ENCODE data around the gene SYT6. TPM values are rescaled to one million over a fixed set of nuclear protein-coding genes. Genes with fewer than 3 reads are reported as not detected.

The SYT6 gene
- polyA plus RNA-seq, 3 donors, result 0.01 TPM; not detected in 2

GRCh38 chr1:114135786-114136185 is 17.9 kb downstream of the SYT6 start:
- Histone ChIP-seq H3K36me3 (replicated peaks in 1 of 2; ENCODE audit: control insufficient read depth in 1 of 2, insufficient read depth in 2 of 2, low read length in 2 of 2) (no peaks in the 10 kb centered on the region), H3K27me3 (ENCODE audit: control insufficient read depth in 2 of 2, insufficient read depth in 2 of 2, low read length in 2 of 2) (no peaks in the 10 kb centered on the region), H4K20me1 (ENCODE audit: insufficient read depth, low read length) (no peaks in the 10 kb centered on the region), H3K9ac (ENCODE audit: insufficient read depth, low read length, poor library complexity, severe bottlenecking) (no peak overlapping the region), H3K79me2 (ENCODE audit: insufficient read depth, low read length) (no peaks in the 10 kb centered on the region), H3K4me2 (replicated peaks; ENCODE audit: extremely low read depth, low read length, poor library complexity, severe bottlenecking) (no peak overlapping the region), H3K4me1 (ENCODE audit: control insufficient read depth in 1 of 2, insufficient read depth in 2 of 2, low read length in 2 of 2) (peaks cover 13 to 16% of the 10 kb centered on the region in 2 donors), H3K27ac (ENCODE audit: low read depth in 1 of 2, low read length in 2 of 2) (no peak overlapping the region), H3K9me3 (replicated peaks in 1 of 2; ENCODE audit: control insufficient read depth in 1 of 2, insufficient read depth in 1 of 2, low read length in 2 of 2) (no peaks in the 10 kb centered on the region), H3K4me3 (replicated peaks in 1 of 3; ENCODE audit: low read depth in 2 of 3, low read length in 3 of 3) (no peak overlapping the region), H2AFZ (ENCODE audit: insufficient read depth, low read depth, low read length, poor library complexity, severe bottlenecking) (no peak overlapping the region)
- H3K27ac Mint-ChIP-seq, result no peak overlapping the region
- no peak for DNase-seq
- 94% methylated on average over 5 of the region's 7 CpGs for WGBS (ENCODE audit: insufficient coverage)
- peaks cover 0 to 2% (median 0%) of the 10 kb centered on the region in 7 donors for H3K9me3 Mint-ChIP-seq
- H3K36me3 Mint-ChIP-seq, result peaks cover 0 to 3% of the 10 kb centered on the region in 2 donors
- TF ChIP-seq, protein P1, sequence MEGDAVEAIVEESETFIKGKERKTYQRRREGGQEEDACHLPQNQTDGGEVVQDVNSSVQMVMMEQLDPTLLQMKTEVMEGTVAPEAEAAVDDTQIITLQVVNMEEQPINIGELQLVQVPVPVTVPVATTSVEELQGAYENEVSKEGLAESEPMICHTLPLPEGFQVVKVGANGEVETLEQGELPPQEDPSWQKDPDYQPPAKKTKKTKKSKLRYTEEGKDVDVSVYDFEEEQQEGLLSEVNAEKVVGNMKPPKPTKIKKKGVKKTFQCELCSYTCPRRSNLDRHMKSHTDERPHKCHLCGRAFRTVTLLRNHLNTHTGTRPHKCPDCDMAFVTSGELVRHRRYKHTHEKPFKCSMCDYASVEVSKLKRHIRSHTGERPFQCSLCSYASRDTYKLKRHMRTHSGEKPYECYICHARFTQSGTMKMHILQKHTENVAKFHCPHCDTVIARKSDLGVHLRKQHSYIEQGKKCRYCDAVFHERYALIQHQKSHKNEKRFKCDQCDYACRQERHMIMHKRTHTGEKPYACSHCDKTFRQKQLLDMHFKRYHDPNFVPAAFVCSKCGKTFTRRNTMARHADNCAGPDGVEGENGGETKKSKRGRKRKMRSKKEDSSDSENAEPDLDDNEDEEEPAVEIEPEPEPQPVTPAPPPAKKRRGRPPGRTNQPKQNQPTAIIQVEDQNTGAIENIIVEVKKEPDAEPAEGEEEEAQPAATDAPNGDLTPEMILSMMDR (IDR thresholded peaks at IDR 0.05), result no peak
- peaks cover 23% of the 10 kb centered on the region for H3K4me1 Mint-ChIP-seq
- peaks cover 1 to 5% (median 1%) of the 10 kb centered on the region in 3 donors for H3K27me3 Mint-ChIP-seq (ENCODE audit: low read depth in 3 of 3)
- H3K4me3 Mint-ChIP-seq, result no peak overlapping the region
- intact Hi-C loops (cut with micrococcal nuclease), result no loop called here

- Histone ChIP-seq H3K9ac (ENCODE audit: insufficient read depth, low read length, poor library complexity, severe bottlenecking) (no peak overlapping the region), H3K79me2 (ENCODE audit: insufficient read depth, low read length) (no peaks in the 10 kb centered on the region), H3K27me3 (ENCODE audit: control insufficient read depth in 2 of 2, insufficient read depth in 2 of 2, low read length in 2 of 2) (no peaks in the 10 kb centered on the region), H4K20me1 (ENCODE audit: insufficient read depth, low read length) (no peaks in the 10 kb centered on the region), H3K27ac (ENCODE audit: low read depth in 1 of 2, low read length in 2 of 2) (no peak overlapping the region), H3K9me3 (replicated peaks in 1 of 2; ENCODE audit: control insufficient read depth in 1 of 2, insufficient read depth in 1 of 2, low read length in 2 of 2) (no peaks in the 10 kb centered on the region), H3K4me3 (replicated peaks in 1 of 3; ENCODE audit: low read depth in 2 of 3, low read length in 3 of 3) (no peak overlapping the region), H2AFZ (ENCODE audit: insufficient read depth, low read depth, low read length, poor library complexity, severe bottlenecking) (no peak overlapping the region), H3K4me2 (replicated peaks; ENCODE audit: extremely low read depth, low read length, poor library complexity, severe bottlenecking) (no peak overlapping the region), H3K4me1 (ENCODE audit: control insufficient read depth in 1 of 2, insufficient read depth in 2 of 2, low read length in 2 of 2) (peaks cover 25 to 28% of the 10 kb centered on the region in 2 donors), H3K36me3 (replicated peaks in 1 of 2; ENCODE audit: control insufficient read depth in 1 of 2, insufficient read depth in 2 of 2, low read length in 2 of 2) (no peaks in the 10 kb centered on the region)
- peaks cover 0 to 3% of the 10 kb centered on the region in 2 donors for H3K36me3 Mint-ChIP-seq
- TF ChIP-seq, protein P1 (IDR thresholded peaks at IDR 0.05), result no peak
- intact Hi-C loops (cut with micrococcal nuclease), result no loop called here
- H3K9me3 Mint-ChIP-seq, result peaks cover 0 to 2% (median 0%) of the 10 kb centered on the region in 7 donors
- DNase-seq, result no peak
- H3K27ac Mint-ChIP-seq, result no peak overlapping the region
- WGBS (ENCODE audit: insufficient coverage), result 96% methylated on average over 4 of the region's 4 CpGs
- peaks cover 1 to 9% (median 1%) of the 10 kb centered on the region in 3 donors for H3K27me3 Mint-ChIP-seq (ENCODE audit: low read depth in 3 of 3)
- no peak overlapping the region for H3K4me3 Mint-ChIP-seq
- H3K4me1 Mint-ChIP-seq, result peaks cover 34% of the 10 kb centered on the region
Observed at GRCh38 chr1:114134518-114134917, 19.2 kb downstream of the SYT6 start.

Data from CD14-positive monocyte (primary cell).